OCI-M2 (cell line): Measurements from ENCODE around the gene TGM3.

ENCODE experiments used
- DNase-seq: peaks from one replicate; lab custom pipeline; 2025; ENCODE audit not compliant: unreplicated experiment; lab: John Stamatoyannopoulos, UW

Gene TGM3

GRCh38 chr20:2373098-2373497 is 77.3 kb downstream of the TGM3 start:
- DNase-seq = no peak

GRCh38 chr20:2374346-2375125 is 78.7 kb downstream of the TGM3 start:
- no peak for DNase-seq

- DNase-seq = no peak
These were observed 83.1 kb downstream of the TGM3 start for GRCh38 chr20:2378893-2379292.

GRCh38 chr20:2379511-2380229 is 83.9 kb downstream of the TGM3 start:
- DNase-seq = no peak

- DNase-seq = no peak
These were observed 84.8 kb downstream of the TGM3 start, which contains the start of gene TGM6 for GRCh38 chr20:2380601-2381000. Gene TGM6 (plus strand): TSS chr20:2380901. CDS start chr20:2380969, 68 bp downstream.

GRCh38 chr20:2381303-2381702 is 85.5 kb downstream of the TGM3 start:
- DNase-seq = no peak

GRCh38 chr20:2382833-2383232 is 87.0 kb downstream of the TGM3 start:
- no peak for DNase-seq

- no peak for DNase-seq
These were observed 89.2 kb downstream of the TGM3 start for GRCh38 chr20:2385026-2385425.

GRCh38 chr20:2385496-2385895 is 89.7 kb downstream of the TGM3 start:
- DNase-seq = no peak

- DNase-seq = no peak
These were observed 90.8 kb downstream of the TGM3 start for GRCh38 chr20:2386516-2387179.

GRCh38 chr20:2387180-2387577 is 91.4 kb downstream of the TGM3 start:
- no peak for DNase-seq

- no peak for DNase-seq
These were observed 91.8 kb downstream of the TGM3 start for GRCh38 chr20:2387580-2387979.
